Keratinocyte (primary cell): ENCODE measurements around the gene FIGNL1. TPM values are rescaled to one million over a fixed set of nuclear protein-coding genes. Genes with fewer than 3 reads are reported as not detected.
A peak's percentile ranks its signal among the peaks of the same experiment; 100 is the strongest.

Experiments
- DNase-seq: peaks from one replicate; pipeline ENCODE4 v3.0.0-alpha.2; 2011; ENCODE audit warnings: low read depth, missing footprints, low spot score
- FAIRE-seq: peaks from 2 replicates; lab custom pipeline; 2011; peaks lifted over from hg19 to GRCh38; lab: Jason Lieb, UNC
- H2AFZ ChIP-seq: 2 replicates; pipeline ENCODE4 v1.6.0; 2012; ENCODE audit warnings: low read length, control low read depth, inconsistent platforms; ENCODE audit not compliant: control insufficient read depth
- H3K27ac ChIP-seq: 2 replicates; pipeline ENCODE4 v1.5.1; 2011; ENCODE audit warnings: low read length; ENCODE audit not compliant: control insufficient read depth, insufficient read depth
- H3K27me3 ChIP-seq: 3 replicates; pipeline ENCODE4 v1.6.0; 2011; ENCODE audit warnings: low read length; ENCODE audit not compliant: control insufficient read depth, insufficient read depth; ENCODE audit errors: extremely low read depth
- H3K36me3 ChIP-seq, 2 experiments: 2 replicates in 1 of 2; 3 replicates in 1 of 2; pipeline ENCODE4 v1.5.1; 2011; ENCODE audit warnings: low read length in 2 of 2, mild to moderate bottlenecking in 1 of 2; ENCODE audit not compliant: control insufficient read depth in 2 of 2, insufficient read depth in 2 of 2; ENCODE audit errors: extremely low read depth in 1 of 2
- H3K4me1 ChIP-seq: 3 replicates; pipeline ENCODE4 v1.5.1; 2011; ENCODE audit warnings: low read length; ENCODE audit not compliant: control insufficient read depth, insufficient read depth; ENCODE audit errors: extremely low read depth
- H3K4me2 ChIP-seq: 3 replicates; pipeline ENCODE4 v1.6.0; 2011; ENCODE audit warnings: low read depth, low read length; ENCODE audit not compliant: control insufficient read depth, insufficient read depth; ENCODE audit errors: extremely low read depth
- H3K4me3 ChIP-seq, 3 experiments: fragments of 200-600 bp in 1 of 3; sonication (generic) in 1 of 3; 2 replicates in 2 of 3; 3 replicates in 1 of 3; pipeline ENCODE4 v1.5.1; 2011 to 2016; ENCODE audit warnings: low read length in 3 of 3, mild to moderate bottlenecking in 3 of 3, control low read depth in 2 of 3, inconsistent platforms in 1 of 3, low read depth in 1 of 3, mixed read lengths in 1 of 3, mixed run types in 1 of 3, moderate library complexity in 1 of 3; ENCODE audit not compliant: control insufficient read depth in 2 of 3, insufficient read depth in 2 of 3; ENCODE audit errors: extremely low read depth in 1 of 3
- H3K79me2 ChIP-seq: 2 replicates; pipeline ENCODE4 v1.6.0; 2012; ENCODE audit warnings: low read length; ENCODE audit not compliant: control insufficient read depth, insufficient read depth
- H3K9ac ChIP-seq: 3 replicates; pipeline ENCODE4 v1.6.0; 2011; ENCODE audit warnings: low read length; ENCODE audit not compliant: control insufficient read depth, insufficient read depth; ENCODE audit errors: extremely low read depth
- H3K9me1 ChIP-seq: 3 replicates; pipeline ENCODE4 v1.6.0; 2011; ENCODE audit warnings: low read length; ENCODE audit not compliant: control insufficient read depth, insufficient read depth; ENCODE audit errors: extremely low read depth
- H3K9me3 ChIP-seq: 2 replicates; pipeline ENCODE4 v1.5.1; 2012; ENCODE audit warnings: low read depth, low read length; ENCODE audit not compliant: control insufficient read depth
- H4K20me1 ChIP-seq: 3 replicates; pipeline ENCODE4 v1.6.0; 2011; ENCODE audit warnings: low read length; ENCODE audit not compliant: control insufficient read depth, insufficient read depth; ENCODE audit errors: extremely low read depth
- EZH2 ChIP-seq: IDR thresholded peaks from one replicate; pipeline ENCODE4 v1.6.1; 2012; ENCODE audit warnings: inconsistent platforms, mild to moderate bottlenecking, low read length, moderate library complexity
- dilution Hi-C: fragments of 300-500 bp; cut with MboI; formaldehyde crosslinking; loops from one replicate; pipeline ENCODE4 v1.7.0; 2020; ENCODE audit warnings: low sequenced_read_pairs; ENCODE audit not compliant: extremely low pct_ligation_motif_present
- polyA plus RNA-seq, 5 experiments: library from polyadenylated mRNA; depleted of rRNA in 3 of 5; stranded (reverse) in 3 of 5; stranded (forward) in 1 of 5; unstranded in 1 of 5; fragments of >200 nt; gene quantifications; 1 replicate in 1 of 5; 2 replicates in 3 of 5; 3 replicates in 1 of 5; pipeline versions ENCODE4 v1.2.1 to v1.2.3, GENCODE V29; 2011 to 2012; ENCODE audit warnings: missing spikeins in 2 of 5, low read depth in 1 of 5, low replicate concordance in 1 of 5
- TF ChIP-seq, protein P1 (sequence below), 3 experiments: IDR thresholded peaks in 1 of 3; conservative IDR thresholded peaks in 1 of 3; optimal IDR thresholded peaks in 1 of 3; 2 replicates in 2 of 3; 3 replicates in 1 of 3; pipeline versions ENCODE3 to v1.5.1; 2011; ENCODE audit warnings: low read length in 3 of 3, mild to moderate bottlenecking in 3 of 3, moderate library complexity in 2 of 3, control low read depth in 1 of 3, inconsistent platforms in 1 of 3; ENCODE audit not compliant: insufficient read depth in 2 of 3; ENCODE audit errors: extremely low read depth in 1 of 3

FIGNL1 gene
- polyA plus RNA-seq, 1 donor (not counting 4 experiments of a cell fraction or from before 2014, with no cell fraction given) = 12.7 TPM

DNA sequence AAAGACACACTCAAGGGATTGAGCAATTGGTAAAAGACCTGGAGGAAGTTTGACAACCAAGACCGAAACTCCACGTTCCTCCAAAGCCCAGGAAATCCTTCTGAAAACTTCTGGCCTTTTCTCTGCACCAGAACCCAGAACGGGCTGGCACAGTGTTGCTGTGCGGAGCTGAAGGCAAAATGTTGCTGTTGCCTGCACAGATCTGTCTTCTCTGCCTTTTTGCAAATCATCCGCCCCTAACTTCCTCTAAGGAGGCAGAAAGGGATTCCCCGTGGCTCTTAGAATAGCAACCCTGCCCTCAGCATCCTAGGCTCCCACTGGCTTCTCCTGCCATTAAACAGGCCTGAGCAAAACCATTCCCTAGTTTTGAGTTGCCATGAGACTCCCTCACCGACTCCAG, 44.9 kb downstream of the FIGNL1 start:
- Histone ChIP-seq H3K27ac (no peak overlapping the region), H3K27me3 (peaks cover 13% of the 10 kb centered on the region), H3K79me2 (no peaks in the 10 kb centered on the region), H3K36me3 (no peaks in the 10 kb centered on the region), H4K20me1 (no peaks in the 10 kb centered on the region), H3K4me2 (no peak overlapping the region), H3K4me3 (no peak overlapping the region), H3K4me1 (peaks cover 6% of the 10 kb centered on the region), H3K9me3 (no peaks in the 10 kb centered on the region), H3K9me1 (no peaks in the 10 kb centered on the region), H3K9ac (no peak overlapping the region), H2AFZ (no peak overlapping the region)
- dilution Hi-C loops = no loop called here
- TF ChIP-seq, protein P1, sequence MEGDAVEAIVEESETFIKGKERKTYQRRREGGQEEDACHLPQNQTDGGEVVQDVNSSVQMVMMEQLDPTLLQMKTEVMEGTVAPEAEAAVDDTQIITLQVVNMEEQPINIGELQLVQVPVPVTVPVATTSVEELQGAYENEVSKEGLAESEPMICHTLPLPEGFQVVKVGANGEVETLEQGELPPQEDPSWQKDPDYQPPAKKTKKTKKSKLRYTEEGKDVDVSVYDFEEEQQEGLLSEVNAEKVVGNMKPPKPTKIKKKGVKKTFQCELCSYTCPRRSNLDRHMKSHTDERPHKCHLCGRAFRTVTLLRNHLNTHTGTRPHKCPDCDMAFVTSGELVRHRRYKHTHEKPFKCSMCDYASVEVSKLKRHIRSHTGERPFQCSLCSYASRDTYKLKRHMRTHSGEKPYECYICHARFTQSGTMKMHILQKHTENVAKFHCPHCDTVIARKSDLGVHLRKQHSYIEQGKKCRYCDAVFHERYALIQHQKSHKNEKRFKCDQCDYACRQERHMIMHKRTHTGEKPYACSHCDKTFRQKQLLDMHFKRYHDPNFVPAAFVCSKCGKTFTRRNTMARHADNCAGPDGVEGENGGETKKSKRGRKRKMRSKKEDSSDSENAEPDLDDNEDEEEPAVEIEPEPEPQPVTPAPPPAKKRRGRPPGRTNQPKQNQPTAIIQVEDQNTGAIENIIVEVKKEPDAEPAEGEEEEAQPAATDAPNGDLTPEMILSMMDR (optimal IDR thresholded peaks at IDR 0.05 in 1 of 3, IDR thresholded peaks at IDR 0.05 in 1 of 3, conservative IDR thresholded peaks at IDR 0.05 in 1 of 3; ENCODE audit: extremely low read depth in 1 of 3, insufficient read depth in 2 of 3, low read length in 3 of 3) = no peak
- no peak for TF ChIP-seq EZH2
- no peak for FAIRE-seq
- DNase-seq = no peak

DNA sequence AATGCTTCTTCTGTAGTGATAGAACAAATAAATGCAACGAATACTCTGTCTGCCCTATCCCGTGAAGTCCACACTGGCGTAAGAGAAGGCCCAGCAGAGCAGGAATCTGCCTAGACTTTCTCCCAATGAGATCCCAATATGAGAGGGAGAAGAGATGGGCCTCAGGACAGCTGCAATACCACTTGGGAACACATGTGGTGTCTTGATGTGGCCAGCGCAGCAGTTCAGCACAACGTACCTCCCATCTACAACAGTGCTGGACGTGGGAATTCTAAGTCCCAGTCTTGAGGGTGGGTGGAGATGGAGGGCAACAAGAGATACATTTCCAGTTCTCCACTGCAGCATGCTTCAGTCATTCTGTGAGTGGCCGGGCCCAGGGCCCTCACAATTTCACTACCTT, 45.8 kb downstream of the FIGNL1 start:
- no peaks in the 10 kb centered on the region for H3K36me3 ChIP-seq
- FAIRE-seq (no peak), DNase-seq (no peak)
- no peaks in the 10 kb centered on the region for H3K79me2 ChIP-seq
- H3K27ac ChIP-seq = no peak overlapping the region
- no peak overlapping the region for H3K4me3 ChIP-seq
- H3K4me1 ChIP-seq = peaks cover 6% of the 10 kb centered on the region
- peaks cover 22% of the 10 kb centered on the region for H3K27me3 ChIP-seq
- no peak overlapping the region for H3K4me2 ChIP-seq
- H3K9me1 ChIP-seq = no peaks in the 10 kb centered on the region
- dilution Hi-C loops = no loop called here
- H4K20me1 ChIP-seq = no peaks in the 10 kb centered on the region
- no peak overlapping the region for H3K9ac ChIP-seq
- no peak overlapping the region for H2AFZ ChIP-seq
- no peaks in the 10 kb centered on the region for H3K9me3 ChIP-seq
- no peak for TF ChIP-seq EZH2
- TF ChIP-seq, protein P1 (optimal IDR thresholded peaks at IDR 0.05 in 1 of 3, IDR thresholded peaks at IDR 0.05 in 1 of 3, conservative IDR thresholded peaks at IDR 0.05 in 1 of 3; ENCODE audit: extremely low read depth in 1 of 3, insufficient read depth in 2 of 3, low read length in 3 of 3) = peak in 1 of 3 experiments; percentile 23
